MCF 10A (cell line): ENCODE measurements around the gene POU4F3. TPM values are rescaled to one million over a fixed set of nuclear protein-coding genes. Genes with fewer than 3 reads are reported as not detected.

Experiments
- BruUV-seq: library from RNA; stranded (reverse); fragments of 400-500 nt; replicated peaks from 2 replicates; lab custom pipeline; 2021; lab: Mats Ljungman, UMichigan
- CTCF ChIA-PET: fragments of 300-600 bp; sonication (Branson Sonifier 250); formaldehyde crosslinking; extraction: SDS; loops from one replicate; lab custom pipeline; 2021; ENCODE audit warnings: antibody characterized with exemption, inconsistent platforms; lab: Yijun Ruan, JAX
- POLR2A ChIA-PET: fragments of 300-600, 350-650 bp; sonication (Branson Sonifier 250); formaldehyde crosslinking; extraction: SDS; loops from one replicate; lab custom pipeline; 2020; ENCODE audit warnings: antibody characterized with exemption, inconsistent platforms; lab: Yijun Ruan, JAX
- DNase-seq: peaks from one replicate; pipeline ENCODE4 v3.0.0-alpha.2; 2018; ENCODE audit not compliant: unreplicated experiment
- H3K27ac Mint-ChIP-seq: one replicate; pipeline ENCODE4 v1.8.0; 2022; ENCODE audit warnings: mild to moderate bottlenecking, low read depth, mixed read lengths; ENCODE audit not compliant: unreplicated experiment
- H3K27me3 Mint-ChIP-seq: one replicate; pipeline ENCODE4 v1.8.0; 2022; ENCODE audit warnings: mixed read lengths; ENCODE audit not compliant: insufficient read depth, unreplicated experiment
- H3K36me3 Mint-ChIP-seq: one replicate; pipeline ENCODE4 v1.8.0; 2022; ENCODE audit warnings: mild to moderate bottlenecking, moderate library complexity, mixed read lengths; ENCODE audit not compliant: insufficient read depth, unreplicated experiment
- H3K4me1 Mint-ChIP-seq: one replicate; pipeline ENCODE4 v1.8.0; 2022; ENCODE audit warnings: mixed read lengths; ENCODE audit not compliant: insufficient read depth, unreplicated experiment
- H3K4me3 Mint-ChIP-seq: one replicate; pipeline ENCODE4 v1.8.0; 2022; ENCODE audit warnings: mild to moderate bottlenecking, moderate library complexity, mixed read lengths; ENCODE audit not compliant: unreplicated experiment
- H3K9me3 Mint-ChIP-seq: one replicate; pipeline ENCODE4 v1.8.0; 2022; ENCODE audit warnings: mixed read lengths; ENCODE audit not compliant: unreplicated experiment
- intact Hi-C: fragments of 100-400 bp; cut with micrococcal nuclease; formaldehyde crosslinking; loops from 2 replicates; pipeline ENCODE4 v1.14.1; 2022
- total RNA-seq: library from RNA; stranded (reverse); gene quantifications from 2 replicates; pipeline ENCODE4 v1.2.3, GENCODE V29; 2022
- TF ChIP-seq, protein P1 (sequence below): fragments of 200-600 bp; IDR thresholded peaks from one replicate; pipeline ENCODE4 v1.8.0; 2022; ENCODE audit warnings: antibody characterized with exemption, mild to moderate bottlenecking; ENCODE audit not compliant: unreplicated experiment

Gene POU4F3
- total RNA-seq, 1 experiment from 2014 or later = 0.16 TPM

- DNase-seq = no peak
- no peaks in the 10 kb centered on the region for H3K9me3 Mint-ChIP-seq
- intact Hi-C loops = no loop called here
- H3K27ac Mint-ChIP-seq = no peak overlapping the region
- no peaks in the 10 kb centered on the region for H3K36me3 Mint-ChIP-seq
- peaks cover 68% of the 10 kb centered on the region for H3K27me3 Mint-ChIP-seq
- POLR2A ChIA-PET = no interaction called here
- H3K4me1 Mint-ChIP-seq = peaks cover 6% of the 10 kb centered on the region
- CTCF ChIA-PET = interaction anchor here (0.7 kb wide), 1 partner anchor 22 kb away, joined by 4 read pairs; no protein-coding TSS in a partner anchor
- no TSS peak for BruUV-seq
- TF ChIP-seq, protein P1, sequence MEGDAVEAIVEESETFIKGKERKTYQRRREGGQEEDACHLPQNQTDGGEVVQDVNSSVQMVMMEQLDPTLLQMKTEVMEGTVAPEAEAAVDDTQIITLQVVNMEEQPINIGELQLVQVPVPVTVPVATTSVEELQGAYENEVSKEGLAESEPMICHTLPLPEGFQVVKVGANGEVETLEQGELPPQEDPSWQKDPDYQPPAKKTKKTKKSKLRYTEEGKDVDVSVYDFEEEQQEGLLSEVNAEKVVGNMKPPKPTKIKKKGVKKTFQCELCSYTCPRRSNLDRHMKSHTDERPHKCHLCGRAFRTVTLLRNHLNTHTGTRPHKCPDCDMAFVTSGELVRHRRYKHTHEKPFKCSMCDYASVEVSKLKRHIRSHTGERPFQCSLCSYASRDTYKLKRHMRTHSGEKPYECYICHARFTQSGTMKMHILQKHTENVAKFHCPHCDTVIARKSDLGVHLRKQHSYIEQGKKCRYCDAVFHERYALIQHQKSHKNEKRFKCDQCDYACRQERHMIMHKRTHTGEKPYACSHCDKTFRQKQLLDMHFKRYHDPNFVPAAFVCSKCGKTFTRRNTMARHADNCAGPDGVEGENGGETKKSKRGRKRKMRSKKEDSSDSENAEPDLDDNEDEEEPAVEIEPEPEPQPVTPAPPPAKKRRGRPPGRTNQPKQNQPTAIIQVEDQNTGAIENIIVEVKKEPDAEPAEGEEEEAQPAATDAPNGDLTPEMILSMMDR = no peak
- H3K4me3 Mint-ChIP-seq = no peak overlapping the region
These were observed 8.9 kb upstream of the POU4F3 start for GRCh38 chr5:146329697-146330096.

DNA sequence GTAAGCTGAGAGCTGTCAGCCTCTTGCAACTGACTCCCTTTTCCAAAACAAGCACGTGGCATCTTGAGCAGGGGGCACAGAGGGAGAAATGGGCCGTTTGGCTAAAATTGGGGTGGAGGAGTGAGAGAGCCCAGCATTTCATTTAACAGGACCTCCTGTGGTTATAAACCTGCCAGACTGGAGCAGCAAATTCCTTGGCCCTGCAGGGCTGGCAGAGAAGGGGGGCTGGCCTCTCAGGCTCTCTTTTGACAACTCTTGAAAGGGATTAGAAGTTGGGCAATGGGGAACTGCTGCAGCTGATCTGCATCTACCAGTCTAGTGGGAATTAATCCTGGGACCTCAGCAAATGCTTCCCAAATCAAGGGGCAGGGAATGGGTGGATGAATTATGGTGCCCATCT lies 7.2 kb upstream of the POU4F3 start:
- BruUV-seq = no TSS peak
- intact Hi-C loops = no loop called here
- Mint-ChIP-seq H3K4me1 (peaks cover 6% of the 10 kb centered on the region), H3K9me3 (no peaks in the 10 kb centered on the region), H3K27ac (no peak overlapping the region), H3K4me3 (no peak overlapping the region), H3K36me3 (no peaks in the 10 kb centered on the region), H3K27me3 (peaks cover 85% of the 10 kb centered on the region)
- DNase-seq = no peak
- ChIA-PET POLR2A (no interaction called here), CTCF (no interaction called here)
- TF ChIP-seq, protein P1 = no peak

DNA sequence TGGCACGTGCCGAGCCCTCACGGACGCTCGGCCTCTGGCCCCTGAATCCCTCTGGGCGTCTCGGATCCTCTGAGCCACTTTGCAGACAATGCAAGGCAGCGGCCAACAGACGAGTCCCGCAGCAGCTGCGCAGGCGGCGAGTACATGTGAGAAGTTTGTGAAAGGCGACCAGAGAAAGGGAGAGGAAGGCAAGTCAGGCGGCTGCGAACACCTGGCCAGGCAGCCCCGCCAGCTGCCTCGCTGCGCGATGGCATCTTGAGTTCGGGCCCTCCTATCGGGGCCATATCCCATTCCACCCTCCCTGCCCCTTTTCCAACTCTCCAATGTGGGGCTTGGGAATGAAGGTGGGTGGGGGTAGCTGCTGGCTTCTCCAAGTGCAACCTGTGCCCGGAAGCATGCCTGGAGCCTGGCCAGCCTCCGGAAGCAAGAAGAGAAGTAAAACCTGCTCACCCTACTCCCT lies 4.5 kb upstream of the POU4F3 start:
- H3K27me3 Mint-ChIP-seq = peaks cover 91% of the 10 kb centered on the region
- no peak overlapping the region for H3K4me3 Mint-ChIP-seq
- POLR2A ChIA-PET = no interaction called here
- no peak overlapping the region for H3K27ac Mint-ChIP-seq
- CTCF ChIA-PET = interaction anchor here (0.9 to 1.2 kb wide), 2 partner anchors 42 to 93 kb away, joined by 3 to 6 read pairs; no protein-coding TSS in a partner anchor
- H3K36me3 Mint-ChIP-seq = no peaks in the 10 kb centered on the region
- no peaks in the 10 kb centered on the region for H3K4me1 Mint-ChIP-seq
- H3K9me3 Mint-ChIP-seq = no peaks in the 10 kb centered on the region
- DNase-seq = no peak
- TF ChIP-seq, protein P1 = no peak
- intact Hi-C loops = no loop called here
- no TSS peak for BruUV-seq

- no peaks in the 10 kb centered on the region for H3K36me3 Mint-ChIP-seq
- TF ChIP-seq, protein P1 = no peak
- intact Hi-C loops = no loop called here
- ChIA-PET CTCF (no interaction called here), POLR2A (no interaction called here)
- BruUV-seq = no TSS peak
- H3K9me3 Mint-ChIP-seq = no peaks in the 10 kb centered on the region
- no peak overlapping the region for H3K4me3 Mint-ChIP-seq
- no peak for DNase-seq
- H3K4me1 Mint-ChIP-seq = no peaks in the 10 kb centered on the region
- peaks cover 92% of the 10 kb centered on the region for H3K27me3 Mint-ChIP-seq
- no peak overlapping the region for H3K27ac Mint-ChIP-seq
These were observed 2.4 kb upstream of the POU4F3 start for GRCh38 chr5:146336197-146336596.
